HG02588 (cell line): ENCODE measurements around the gene TGM5.

Experiments
- ATAC-seq: cut with Tn5 transposase; IDR thresholded peaks from one replicate; pipeline ENCODE4 v1.9.1; 2021; ENCODE audit warnings: mild to moderate bottlenecking, moderate library complexity; ENCODE audit not compliant: unreplicated experiment

The TGM5 gene

GRCh38 chr15:43196760-43197548 lies 69.8 kb downstream of the TGM5 start:
- no peak for ATAC-seq

DNA sequence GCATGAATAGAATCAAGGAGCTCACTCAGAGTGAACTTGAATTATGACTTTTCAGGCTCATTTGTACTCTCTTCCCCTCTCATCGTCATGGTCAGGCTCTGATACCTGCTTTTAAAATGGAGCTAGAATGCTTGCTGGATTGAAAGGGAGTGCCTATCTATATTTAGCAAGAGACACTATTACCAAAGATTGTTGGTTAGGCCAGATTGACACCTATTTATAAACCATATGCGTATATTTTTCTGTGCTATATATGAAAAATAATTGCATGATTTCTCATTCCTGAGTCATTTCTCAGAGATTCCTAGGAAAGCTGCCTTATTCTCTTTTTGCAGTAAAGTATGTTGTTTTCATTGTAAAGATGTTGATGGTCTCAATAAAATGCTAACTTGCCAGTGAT lies 71.9 kb downstream of the TGM5 start:
- no peak for ATAC-seq

- ATAC-seq = no peak
Measured at GRCh38 chr15:43193710-43194109, 73.0 kb downstream of the TGM5 start.

GRCh38 chr15:43190178-43190577 lies 76.5 kb downstream of the TGM5 start:
- no peak for ATAC-seq

DNA sequence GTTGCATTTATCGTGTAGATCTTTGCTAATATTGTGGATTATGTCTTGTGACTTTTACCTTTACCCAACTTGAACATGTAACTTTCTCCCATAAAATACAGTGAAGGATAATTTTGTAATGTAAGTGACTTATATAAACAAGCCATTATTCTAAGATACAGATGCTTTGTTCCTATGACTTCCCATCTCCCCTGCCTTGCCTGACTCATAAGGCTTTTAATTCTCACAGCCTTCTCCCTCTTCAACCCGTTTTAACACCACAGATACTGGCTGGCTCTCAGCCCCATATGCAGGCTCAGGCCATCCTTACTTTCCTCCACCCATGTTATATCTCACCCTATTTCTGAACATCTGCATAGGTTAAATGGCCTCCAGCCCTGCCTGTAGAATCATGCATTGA lies 77.4 kb downstream of the TGM5 start:
- ATAC-seq = no peak

- ATAC-seq = no peak
Measured at GRCh38 chr15:43187544-43188155, 79.1 kb downstream of the TGM5 start.

- ATAC-seq = peak; percentile 16
Measured at GRCh38 chr15:43186003-43186353, 80.8 kb downstream of the TGM5 start.

DNA sequence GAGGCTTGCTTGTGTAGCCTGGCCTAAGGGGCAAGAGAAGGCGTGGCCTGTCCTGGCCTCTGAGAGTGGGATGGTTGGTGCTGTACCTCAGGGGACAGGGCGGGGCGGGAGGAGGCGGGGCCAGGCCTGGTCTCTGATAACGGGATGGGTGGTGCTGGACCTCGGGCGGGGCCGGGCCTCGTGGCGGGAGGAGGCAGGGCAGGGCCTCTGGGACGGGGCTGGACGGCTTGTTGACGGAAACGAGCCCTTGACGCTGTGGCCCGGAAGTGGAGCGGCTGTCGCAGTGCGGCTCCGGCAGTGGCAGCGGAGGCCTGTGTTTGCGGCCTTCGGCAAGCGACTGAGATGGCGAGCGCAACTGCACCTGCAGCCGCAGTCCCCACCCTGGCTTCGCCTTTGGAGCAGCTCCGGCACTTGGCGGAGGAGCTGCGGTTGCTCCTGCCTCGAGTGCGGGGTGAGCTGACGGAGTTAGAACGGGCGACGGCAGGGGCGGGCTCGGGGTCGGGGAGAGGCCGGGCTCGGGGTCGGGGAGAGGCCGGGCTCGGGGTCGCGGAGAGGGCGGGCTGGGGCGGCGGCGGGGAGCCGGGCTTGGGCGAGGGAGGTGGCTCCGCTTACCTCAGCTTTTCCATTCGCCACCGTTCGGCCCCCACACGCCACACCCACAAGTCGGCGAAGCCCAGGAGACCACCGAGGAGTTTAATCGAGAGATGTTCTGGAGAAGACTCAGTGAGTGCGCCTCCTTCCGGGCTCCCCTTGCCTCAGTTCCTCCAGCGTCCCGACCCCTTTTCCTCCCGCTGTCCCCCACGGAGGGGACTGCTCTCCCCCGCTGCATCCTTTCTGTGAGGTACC lies 81.3 kb downstream of the TGM5 start, which contains the start of gene CCNDBP1:
Gene CCNDBP1, plus strand, starts transcription at position 247 of the 846 bp plus-strand sequence. Its CDS starts 96 bp downstream, at position 343.
- peak; percentile 89 for ATAC-seq

GRCh38 chr15:43184407-43185124 lies 82.2 kb downstream of the TGM5 start:
- ATAC-seq = no peak

- no peak for ATAC-seq
Measured at GRCh38 chr15:43183270-43183669, 83.5 kb downstream of the TGM5 start.
